GM12874 (cell line): Measurements from ENCODE around the gene LMX1B.

Experiments used
- TF ChIP-seq, protein P1 (sequence below): IDR thresholded peaks from 2 replicates; pipeline ENCODE4 v1.5.1; 2011; ENCODE audit warnings: low read depth, mild to moderate bottlenecking, control low read depth, low read length, moderate library complexity; ENCODE audit not compliant: insufficient read depth

LMX1B gene

DNA sequence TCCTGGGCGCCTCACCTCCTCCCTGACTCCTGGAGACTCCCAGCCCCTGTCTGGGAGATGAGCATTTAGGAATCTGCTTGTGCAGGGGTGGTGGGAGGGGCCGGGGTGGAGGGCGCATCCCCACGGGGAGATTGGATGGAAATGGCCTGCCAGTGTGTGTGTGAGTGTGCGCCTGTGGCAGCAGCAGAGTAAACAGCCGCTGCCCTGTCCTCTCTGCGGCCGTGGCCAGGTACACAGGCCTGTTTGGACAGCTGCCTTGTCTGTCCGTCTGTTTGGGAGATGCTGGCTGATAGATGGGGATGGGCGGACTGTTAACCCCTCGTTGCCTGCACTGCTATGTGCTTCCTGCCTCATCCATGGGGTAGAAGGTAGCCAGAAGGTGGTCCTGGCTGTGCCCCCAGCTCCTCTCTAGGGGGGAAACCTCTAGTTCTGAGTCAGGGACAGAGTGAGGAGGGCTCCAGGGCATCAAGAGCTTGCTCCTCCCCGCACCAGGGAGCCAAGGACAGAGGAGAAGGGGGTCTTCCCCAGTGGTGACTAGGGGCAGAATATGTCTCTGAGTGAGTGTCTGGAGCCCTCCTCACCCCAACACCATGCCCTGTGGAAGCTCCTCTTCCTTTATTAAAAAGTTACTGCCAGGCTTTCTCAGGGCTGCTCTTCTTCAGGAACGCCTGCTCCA is 60.1 kb downstream of the LMX1B start:
- TF ChIP-seq, protein P1, sequence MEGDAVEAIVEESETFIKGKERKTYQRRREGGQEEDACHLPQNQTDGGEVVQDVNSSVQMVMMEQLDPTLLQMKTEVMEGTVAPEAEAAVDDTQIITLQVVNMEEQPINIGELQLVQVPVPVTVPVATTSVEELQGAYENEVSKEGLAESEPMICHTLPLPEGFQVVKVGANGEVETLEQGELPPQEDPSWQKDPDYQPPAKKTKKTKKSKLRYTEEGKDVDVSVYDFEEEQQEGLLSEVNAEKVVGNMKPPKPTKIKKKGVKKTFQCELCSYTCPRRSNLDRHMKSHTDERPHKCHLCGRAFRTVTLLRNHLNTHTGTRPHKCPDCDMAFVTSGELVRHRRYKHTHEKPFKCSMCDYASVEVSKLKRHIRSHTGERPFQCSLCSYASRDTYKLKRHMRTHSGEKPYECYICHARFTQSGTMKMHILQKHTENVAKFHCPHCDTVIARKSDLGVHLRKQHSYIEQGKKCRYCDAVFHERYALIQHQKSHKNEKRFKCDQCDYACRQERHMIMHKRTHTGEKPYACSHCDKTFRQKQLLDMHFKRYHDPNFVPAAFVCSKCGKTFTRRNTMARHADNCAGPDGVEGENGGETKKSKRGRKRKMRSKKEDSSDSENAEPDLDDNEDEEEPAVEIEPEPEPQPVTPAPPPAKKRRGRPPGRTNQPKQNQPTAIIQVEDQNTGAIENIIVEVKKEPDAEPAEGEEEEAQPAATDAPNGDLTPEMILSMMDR, result no peak

DNA sequence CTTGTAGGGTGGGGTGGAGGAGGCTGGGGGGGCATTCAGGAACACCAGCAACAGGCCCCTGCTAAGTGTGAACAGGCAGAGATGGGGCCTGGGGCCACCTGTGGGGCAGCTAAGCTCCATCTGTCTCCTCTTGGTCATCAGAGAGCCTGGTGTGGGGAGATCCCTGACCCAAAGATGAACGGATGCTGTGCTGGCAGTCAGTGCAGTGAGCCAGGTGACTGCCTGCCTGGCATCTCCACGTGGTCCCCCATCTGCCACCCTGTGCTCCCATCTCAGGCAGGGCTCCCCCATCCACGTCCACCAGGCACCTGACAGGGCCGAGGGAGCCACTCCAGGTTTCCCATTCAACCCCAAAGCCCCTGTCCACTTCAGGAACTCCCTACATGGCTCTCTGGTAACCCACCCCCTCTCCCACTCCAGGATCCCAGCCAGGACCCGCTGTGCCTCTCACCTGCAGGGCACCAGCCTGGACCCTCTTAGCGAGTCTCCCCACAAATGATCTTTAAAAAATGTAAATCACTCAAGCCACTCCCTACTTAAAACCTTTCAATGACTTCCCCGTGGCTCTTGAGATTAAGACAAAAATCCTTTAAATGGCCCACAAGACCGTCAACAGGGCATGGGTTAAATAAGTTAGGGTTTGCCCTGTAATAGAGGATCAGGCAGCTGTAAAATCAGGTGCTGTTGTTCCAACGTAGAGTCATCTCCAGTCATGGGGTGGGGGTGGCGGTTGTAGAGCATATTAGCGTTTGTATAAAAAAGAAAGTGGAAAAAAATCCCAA is 60.8 kb downstream of the LMX1B start:
- TF ChIP-seq, protein P1, result no peak

GRCh38 chr9:126675147-126675467 is 61.4 kb downstream of the LMX1B start:
- TF ChIP-seq, protein P1, result no peak

- TF ChIP-seq, protein P1, result no peak
Observed at GRCh38 chr9:126676102-126676684, 62.5 kb downstream of the LMX1B start.

DNA sequence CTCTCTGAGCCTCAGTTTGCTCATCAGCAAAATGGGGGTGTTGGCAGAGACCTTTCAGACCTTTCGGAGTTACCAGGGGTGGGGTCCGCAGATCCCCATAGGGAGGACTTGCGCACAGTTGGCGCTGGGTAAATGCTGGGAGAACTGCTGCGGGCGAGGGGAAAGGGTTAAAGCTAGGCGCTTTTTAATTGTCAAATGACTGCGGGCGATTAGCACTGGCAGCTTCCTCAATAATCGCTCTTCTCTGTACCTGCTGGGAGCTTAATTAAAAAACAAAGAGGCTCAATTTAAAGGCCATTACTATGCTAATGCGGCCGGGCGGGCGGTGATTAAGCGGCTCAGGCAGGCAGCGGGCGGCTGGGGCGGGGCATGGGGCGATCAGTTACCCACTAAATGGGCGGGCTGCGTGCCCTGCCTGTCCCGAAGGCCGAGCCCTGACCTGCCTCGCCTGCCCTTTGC is 63.0 kb downstream of the LMX1B start:
- TF ChIP-seq, protein P1, result no peak

GRCh38 chr9:126677188-126678084 is 63.7 kb downstream of the LMX1B start:
- TF ChIP-seq, protein P1, result no peak
